ENCODE data around the gene LMLN.

- TF ChIP-seq POLR2A (IDR thresholded peaks at IDR 0.05) (no peak), CTCF (IDR thresholded peaks at IDR 0.05) (no peak)
These were observed 132.3 kb downstream of the LMLN start for GRCh38 chr3:198092276-198092675.
